Subcutaneous adipose tissue (tissue), 4 donors: Measurements from ENCODE around the gene APP. TPM values are rescaled to one million over a fixed set of nuclear protein-coding genes. Genes with fewer than 3 reads are reported as not detected.

Experiments used
- CTCF ChIP-seq: fragments of 450-650 bp; IDR thresholded peaks from one replicate; pipeline ENCODE4 v1.5.1; 2016; ENCODE audit warnings: low read depth, mild to moderate bottlenecking, control low read depth, antibody characterized with exemption, moderate library complexity
- total RNA-seq, 4 donors: library from RNA; depleted of rRNA; stranded (reverse); fragments of >200 nt; gene quantifications; one replicate each; pipeline ENCODE4 v1.1.0, GENCODE V29; 2016

APP gene
- total RNA-seq, 4 donors from 2014 or later, result 210 to 257 (median 218) TPM

GRCh38 chr21:26119906-26120305, 50.7 kb downstream of the APP start:
- TF ChIP-seq CTCF, result no peak

- TF ChIP-seq CTCF, result no peak
Observed at GRCh38 chr21:26118938-26119540, 51.5 kb downstream of the APP start.

GRCh38 chr21:26117972-26118367, 52.6 kb downstream of the APP start:
- TF ChIP-seq CTCF, result no peak

- TF ChIP-seq CTCF, result no peak
Observed at GRCh38 chr21:26117324-26117971, 53.1 kb downstream of the APP start.

DNA sequence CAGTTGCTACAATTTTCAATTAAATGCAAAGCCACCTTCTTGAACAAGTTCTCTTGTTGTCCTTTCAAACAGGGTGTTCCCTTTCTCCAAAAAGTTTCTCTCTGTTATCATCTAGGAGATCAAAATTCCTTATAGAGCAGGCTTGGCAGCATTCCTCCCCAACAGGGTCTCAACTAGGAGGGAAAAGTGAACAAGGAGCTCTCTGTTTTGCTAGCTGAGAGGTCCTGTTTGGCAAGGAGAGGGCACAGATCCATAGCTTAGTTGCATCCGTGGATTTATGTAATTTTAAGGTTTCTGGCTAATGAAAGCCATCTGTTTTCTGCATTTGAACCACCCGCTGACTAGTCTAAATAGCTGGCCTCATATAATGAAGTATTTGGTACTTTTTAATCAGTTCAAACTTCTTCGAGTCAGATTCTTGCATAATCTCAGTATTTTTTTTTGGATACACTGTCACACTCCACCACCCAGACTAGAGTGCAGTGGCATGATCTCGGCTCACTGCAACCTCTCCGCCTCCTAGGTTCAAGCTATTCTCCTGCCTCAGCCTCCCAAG, 54.0 kb downstream of the APP start:
- no peak for TF ChIP-seq CTCF

GRCh38 chr21:26115899-26116298, 54.7 kb downstream of the APP start:
- no peak for TF ChIP-seq CTCF

DNA sequence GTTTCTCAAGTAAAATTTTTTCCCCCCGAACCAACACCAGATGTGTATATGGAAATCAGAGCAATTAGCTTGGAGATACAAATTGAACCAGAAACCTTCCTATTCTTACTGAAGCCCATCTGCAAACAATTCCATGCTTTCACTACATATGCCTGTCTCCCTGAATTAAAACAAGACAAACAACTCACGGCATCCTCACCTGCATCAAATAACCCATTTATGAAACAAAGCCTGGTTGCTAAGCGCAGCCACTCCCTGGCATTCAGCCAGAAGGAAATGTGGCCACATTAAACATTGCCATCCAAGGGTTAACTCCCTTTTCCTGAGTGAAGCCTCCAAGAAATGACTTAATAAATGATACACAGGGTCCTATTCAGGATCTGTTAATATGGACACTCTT, 55.3 kb downstream of the APP start:
- no peak for TF ChIP-seq CTCF
